Measurements from ENCODE around the gene MAX. TPM values are rescaled to one million over a fixed set of nuclear protein-coding genes. Genes with fewer than 3 reads are reported as not detected.
A peak's percentile ranks its signal among the peaks of the same experiment; 100 is the strongest.

The MAX gene
- total RNA-seq, 4 donors from 2014 or later = 79.0 to 112 (median 90.4) TPM

DNA sequence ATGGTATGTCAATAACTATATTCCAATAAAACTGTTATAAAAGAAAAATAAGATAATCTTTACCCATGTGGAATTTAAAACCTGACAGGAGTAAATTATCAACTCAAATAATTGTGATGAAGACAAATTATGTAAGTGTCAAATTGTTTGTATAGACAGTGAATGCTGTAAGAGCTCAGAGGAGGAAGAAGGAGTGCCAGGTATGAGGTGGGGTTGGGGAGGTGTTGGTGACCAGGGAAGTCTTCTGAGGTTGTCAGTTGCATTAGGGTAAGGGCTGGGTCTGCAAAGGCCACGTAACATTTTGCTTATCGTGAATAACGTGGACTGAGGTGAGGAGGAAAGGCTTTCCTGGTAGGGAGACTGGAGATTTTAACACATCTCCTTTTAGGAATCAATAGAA lies 2.5 kb upstream of the MAX start:
- Histone ChIP-seq H3K4me3 (no peak overlapping the region), H3K27me3 (no peaks in the 10 kb centered on the region), H3K36me3 (no peaks in the 10 kb centered on the region), H3K27ac (no peak overlapping the region), H3K4me1 (peaks cover 23% of the 10 kb centered on the region), H3K9me3 (no peaks in the 10 kb centered on the region)
- no peak for DNase-seq (ENCODE audit: low spot score in 2 of 2)
- whole genome bisulfite sequencing = 94% methylated on average over 3 of the region's 3 CpGs
- TF ChIP-seq EP300 (IDR thresholded peaks at IDR 0.05) (no peak), POLR2AphosphoS5 (IDR thresholded peaks at IDR 0.05) (no peak), POLR2A (IDR thresholded peaks at IDR 0.05) (no peak)
- TF ChIP-seq, protein P1, sequence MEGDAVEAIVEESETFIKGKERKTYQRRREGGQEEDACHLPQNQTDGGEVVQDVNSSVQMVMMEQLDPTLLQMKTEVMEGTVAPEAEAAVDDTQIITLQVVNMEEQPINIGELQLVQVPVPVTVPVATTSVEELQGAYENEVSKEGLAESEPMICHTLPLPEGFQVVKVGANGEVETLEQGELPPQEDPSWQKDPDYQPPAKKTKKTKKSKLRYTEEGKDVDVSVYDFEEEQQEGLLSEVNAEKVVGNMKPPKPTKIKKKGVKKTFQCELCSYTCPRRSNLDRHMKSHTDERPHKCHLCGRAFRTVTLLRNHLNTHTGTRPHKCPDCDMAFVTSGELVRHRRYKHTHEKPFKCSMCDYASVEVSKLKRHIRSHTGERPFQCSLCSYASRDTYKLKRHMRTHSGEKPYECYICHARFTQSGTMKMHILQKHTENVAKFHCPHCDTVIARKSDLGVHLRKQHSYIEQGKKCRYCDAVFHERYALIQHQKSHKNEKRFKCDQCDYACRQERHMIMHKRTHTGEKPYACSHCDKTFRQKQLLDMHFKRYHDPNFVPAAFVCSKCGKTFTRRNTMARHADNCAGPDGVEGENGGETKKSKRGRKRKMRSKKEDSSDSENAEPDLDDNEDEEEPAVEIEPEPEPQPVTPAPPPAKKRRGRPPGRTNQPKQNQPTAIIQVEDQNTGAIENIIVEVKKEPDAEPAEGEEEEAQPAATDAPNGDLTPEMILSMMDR (IDR thresholded peaks at IDR 0.05) = no peak

DNA sequence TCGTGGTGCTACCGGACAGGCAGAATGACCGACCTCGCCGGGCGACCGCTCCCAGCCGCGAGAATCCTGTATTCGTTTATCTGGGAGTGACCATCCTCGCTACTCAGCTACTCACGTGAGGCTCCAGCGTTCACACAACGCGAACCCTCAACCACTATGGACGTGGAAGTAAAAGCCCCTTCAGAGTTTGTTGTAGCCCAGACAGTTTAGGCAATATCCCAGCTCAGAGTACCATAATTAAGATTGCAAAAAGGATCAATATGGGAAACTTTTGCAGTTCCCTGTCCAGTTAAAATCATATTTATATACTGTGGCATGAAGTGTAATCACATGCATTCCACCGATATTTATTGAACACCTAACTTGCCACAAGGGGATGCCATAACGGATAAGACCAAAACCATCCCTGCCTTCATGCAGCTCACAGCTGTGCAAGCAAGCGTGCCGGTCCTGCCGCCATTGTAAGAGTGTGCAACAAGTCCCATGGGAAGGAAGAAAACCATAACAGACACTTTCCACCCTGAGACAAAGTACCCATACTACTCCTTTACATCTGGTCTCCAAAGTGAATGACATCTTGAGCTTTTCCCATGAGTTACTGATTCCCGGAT lies 938 bp upstream of the MAX start:
- H3K36me3 ChIP-seq = no peaks in the 10 kb centered on the region
- H3K4me1 ChIP-seq = peaks cover 38% of the 10 kb centered on the region
- TF ChIP-seq EP300 (IDR thresholded peaks at IDR 0.05) (no peak), POLR2A (IDR thresholded peaks at IDR 0.05) (no peak), POLR2AphosphoS5 (IDR thresholded peaks at IDR 0.05) (no peak)
- TF ChIP-seq, protein P1 (IDR thresholded peaks at IDR 0.05) = no peak
- DNase-seq (ENCODE audit: low spot score in 2 of 2) = no peak
- 13% methylated on average over 13 of the region's 22 CpGs for WGBS
- H3K27ac ChIP-seq = peak overlapping the region; percentile 26
- peak overlapping the region; percentile 94 for H3K4me3 ChIP-seq
- H3K9me3 ChIP-seq = no peaks in the 10 kb centered on the region
- H3K27me3 ChIP-seq = no peaks in the 10 kb centered on the region

DNA sequence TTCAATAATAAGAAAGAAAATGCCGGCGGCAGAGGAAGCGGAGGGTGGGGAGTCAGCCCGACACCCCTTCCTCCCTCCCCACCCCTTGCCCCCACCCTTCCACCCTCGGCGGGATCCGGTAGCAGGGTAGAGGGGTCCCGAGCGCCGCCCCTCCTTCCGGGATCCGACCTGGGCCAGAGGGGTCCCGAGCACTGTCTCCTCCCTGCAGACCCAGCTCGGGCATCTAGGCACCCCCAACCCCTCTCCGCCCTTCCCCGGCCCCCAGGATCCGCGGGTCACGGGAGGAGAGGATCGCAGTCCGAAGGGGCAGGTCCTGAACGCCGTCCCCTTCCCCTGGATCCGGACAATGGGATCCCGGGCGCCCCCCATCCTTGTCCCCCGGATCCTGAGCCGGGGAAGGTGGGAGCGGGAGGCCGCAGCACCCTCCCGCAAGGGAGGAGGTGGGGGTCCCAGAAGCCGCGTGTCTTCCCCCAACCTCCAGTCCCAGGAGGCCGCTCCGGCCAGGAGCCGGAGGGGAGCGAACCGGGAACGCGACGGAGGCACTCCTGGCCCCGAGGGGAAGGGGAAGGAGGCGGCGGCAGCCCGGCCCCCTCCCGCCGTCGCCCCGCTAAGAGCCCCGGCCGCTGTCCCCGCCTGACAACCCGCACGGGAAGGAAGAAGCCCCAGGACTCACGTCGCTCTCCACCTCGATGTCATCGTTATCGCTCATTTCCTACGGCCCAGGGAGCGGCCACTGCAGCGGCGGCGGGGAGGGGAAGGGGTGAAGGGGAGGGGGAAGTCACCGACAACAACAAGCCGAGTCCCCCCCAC lies 481 bp downstream of the MAX start:
- Histone ChIP-seq H3K4me3 (peak overlapping the region; percentile 94), H3K27me3 (no peaks in the 10 kb centered on the region), H3K4me1 (peaks cover 53% of the 10 kb centered on the region), H3K36me3 (no peaks in the 10 kb centered on the region), H3K9me3 (no peaks in the 10 kb centered on the region), H3K27ac (peak overlapping the region; percentile 94)
- TF ChIP-seq EP300 (IDR thresholded peaks at IDR 0.05) (no peak), POLR2AphosphoS5 (IDR thresholded peaks at IDR 0.05) (no peak), POLR2A (IDR thresholded peaks at IDR 0.05) (no peak)
- TF ChIP-seq, protein P1 (IDR thresholded peaks at IDR 0.05) = no peak
- 0% methylated on average over 37 of the region's 66 CpGs for WGBS
- no peak for DNase-seq (ENCODE audit: low spot score in 2 of 2)

DNA sequence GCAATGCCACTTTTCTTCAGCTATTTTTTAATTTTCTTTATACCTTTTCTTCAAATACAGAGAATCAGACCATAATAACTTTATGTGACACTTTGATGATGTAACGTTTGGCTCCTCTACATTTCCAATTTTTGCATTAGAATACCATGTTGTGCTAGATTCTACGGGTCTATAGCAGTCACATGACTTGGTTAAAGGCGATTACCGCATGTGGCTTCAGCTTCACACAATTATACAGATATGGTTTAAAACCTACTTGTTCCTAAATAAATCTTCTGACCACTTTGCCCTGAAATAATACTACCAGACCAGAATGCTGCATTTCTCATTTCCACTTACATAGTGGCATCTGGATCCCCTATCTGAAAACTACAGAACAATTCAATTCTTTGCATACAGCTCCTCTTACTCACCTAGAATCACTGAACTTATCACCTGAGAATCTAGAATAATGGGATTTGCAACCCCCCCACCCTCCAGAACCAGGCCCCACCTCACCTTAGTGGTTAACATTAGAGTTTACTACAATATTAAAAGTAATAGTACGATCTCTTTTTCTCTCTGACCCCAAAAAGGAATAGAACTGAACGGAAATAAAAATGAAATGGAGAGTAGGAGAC lies 1.3 kb downstream of the MAX start:
- H3K4me1 ChIP-seq = peaks cover 61% of the 10 kb centered on the region
- 13% methylated on average over 6 of the region's 6 CpGs for WGBS
- H3K27ac ChIP-seq = peak overlapping the region; percentile 94
- no peak for TF ChIP-seq POLR2A (IDR thresholded peaks at IDR 0.05)
- TF ChIP-seq POLR2AphosphoS5 (IDR thresholded peaks at IDR 0.05) = no peak
- TF ChIP-seq EP300 (IDR thresholded peaks at IDR 0.05) = no peak
- TF ChIP-seq, protein P1 (IDR thresholded peaks at IDR 0.05) = no peak
- no peak for DNase-seq (ENCODE audit: low spot score in 2 of 2)
- H3K27me3 ChIP-seq = no peaks in the 10 kb centered on the region
- H3K4me3 ChIP-seq = peak overlapping the region; percentile 94
- no peaks in the 10 kb centered on the region for H3K9me3 ChIP-seq
- H3K36me3 ChIP-seq = no peaks in the 10 kb centered on the region

DNA sequence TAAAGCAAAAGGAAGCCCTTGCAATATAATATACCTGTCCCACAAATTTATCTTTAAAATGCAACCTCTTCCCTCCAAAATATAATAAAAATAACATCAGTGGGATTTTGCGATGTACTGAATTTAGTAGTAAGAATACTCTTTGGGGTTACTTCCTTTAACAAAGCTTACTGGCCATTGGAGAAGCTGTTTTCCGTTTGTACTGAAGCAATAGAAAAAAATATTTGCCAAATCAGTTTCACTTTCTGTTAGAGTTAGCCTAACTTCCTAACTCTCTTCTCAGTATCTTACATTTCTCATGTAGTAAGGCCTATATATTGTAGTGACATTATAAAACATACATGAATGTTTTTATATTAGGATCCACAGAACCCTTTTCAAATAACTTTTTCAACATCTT lies 3.7 kb downstream of the MAX start:
- Histone ChIP-seq H3K27me3 (no peaks in the 10 kb centered on the region), H3K9me3 (no peaks in the 10 kb centered on the region), H3K27ac (no peak overlapping the region), H3K4me3 (peak overlapping the region; percentile 20), H3K4me1 (peaks cover 74% of the 10 kb centered on the region), H3K36me3 (peaks cover 4% of the 10 kb centered on the region)
- DNase-seq (ENCODE audit: low spot score in 2 of 2) = no peak
- TF ChIP-seq EP300 (IDR thresholded peaks at IDR 0.05) (no peak), POLR2AphosphoS5 (IDR thresholded peaks at IDR 0.05) (no peak), POLR2A (IDR thresholded peaks at IDR 0.05) (no peak)
- TF ChIP-seq, protein P1 (IDR thresholded peaks at IDR 0.05) = no peak
- 18% methylated on average over 2 of the region's 2 CpGs for WGBS
